Testis (tissue), 3 donors: Measurements from ENCODE around the gene SPAG17. TPM values are rescaled to one million over a fixed set of nuclear protein-coding genes. Genes with fewer than 3 reads are reported as not detected.

Source experiments
- DNase-seq: peaks from one replicate; pipeline ENCODE4 v3.0.0-alpha.2; 2019
- H3K27ac ChIP-seq, 2 donors: fragments of 200-600 bp; sonication (generic); one replicate each; pipeline ENCODE4 v1.5.1; 2019
- H3K27me3 ChIP-seq: fragments of 200-600 bp; sonication (generic); one replicate; pipeline ENCODE4 v1.5.1; 2019
- H3K36me3 ChIP-seq: fragments of 200-600 bp; sonication (generic); one replicate; pipeline ENCODE4 v1.5.1; 2017; ENCODE audit warnings: low read depth; ENCODE audit errors: missing control alignments
- H3K4me1 ChIP-seq: fragments of 200-600 bp; sonication (generic); one replicate; pipeline ENCODE4 v1.5.1; 2019
- H3K4me3 ChIP-seq, 2 donors: fragments of 200-600 bp; sonication (generic); one replicate each; pipeline ENCODE4 v1.5.1; 2017 to 2019
- H3K9me3 ChIP-seq: fragments of 200-600 bp; sonication (generic); one replicate; pipeline ENCODE4 v1.5.1; 2017
- POLR2A ChIP-seq: fragments of 450-650 bp; IDR thresholded peaks from one replicate; pipeline ENCODE4 v1.6.1; 2017; ENCODE audit warnings: antibody characterized with exemption, mild to moderate bottlenecking, moderate library complexity
- WGBS, 2 donors: methylation state at CpG; one replicate each; pipeline ENCODE4 v1.1.5; 2018; 5-methylcytosine and 5-hydroxymethylcytosine counted together
- intact Hi-C: fragments of 100-400 bp; cut with DNase I; formaldehyde crosslinking; loops from one replicate; pipeline ENCODE4 v1.15.1; 2023; ENCODE audit warnings: low total_unique reads
- polyA plus RNA-seq: library from polyadenylated mRNA; stranded (reverse); fragments of 350-450 nt; fragmentation: Illumina TruSeq; extraction: RNeasy Lipid Tissue Mini Kit (QIAGEN cat#74804); gene quantifications from one replicate; pipeline ENCODE4 v1.2.3, GENCODE V29; 2014; ENCODE audit warnings: low read depth, low replicate concordance; ENCODE audit not compliant: insufficient read depth
- total RNA-seq, 2 donors: library from RNA; depleted of rRNA; stranded (reverse); fragments of >200 nt; gene quantifications; one replicate each; pipeline ENCODE4 v1.2.3, GENCODE V29; 2016
- TF ChIP-seq, protein P1 (sequence below), 3 experiments: fragments of 450-650 bp in 2 of 3; fragments of 200-600 bp in 1 of 3; sonication (generic) in 1 of 3; IDR thresholded peaks; one replicate each; pipeline ENCODE4 v1.5.1; 2016 to 2019; ENCODE audit warnings: antibody characterized with exemption in 3 of 3, mild to moderate bottlenecking in 2 of 3, moderate library complexity in 1 of 3

The SPAG17 gene
- total and polyA plus RNA-seq, 3 donors from 2014 or later: 34.6 to 95.7 (median 38.7) TPM

DNA sequence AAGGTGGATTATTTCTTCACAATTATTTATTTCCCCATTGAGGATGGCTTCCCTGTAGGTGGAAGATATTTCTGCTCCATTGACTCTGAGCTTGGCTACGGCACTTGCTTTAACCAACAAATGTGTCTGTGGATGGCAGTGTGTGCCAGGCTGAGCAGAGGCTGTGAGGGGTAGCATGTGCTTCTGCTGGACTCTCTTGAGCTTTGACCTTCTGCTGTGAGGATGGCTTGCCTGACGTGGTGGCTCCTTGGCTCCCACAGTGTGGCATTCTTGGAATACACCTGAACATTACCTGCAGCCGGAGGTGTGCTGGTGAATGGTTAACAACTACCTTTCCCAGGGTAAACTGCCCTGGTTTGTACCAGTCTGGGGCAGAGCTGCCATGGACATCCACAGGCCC, 208.6 kb downstream of the SPAG17 start:
- Histone ChIP-seq H3K4me3 (no peak overlapping the region), H3K27me3 (no peaks in the 10 kb centered on the region), H3K27ac (no peak overlapping the region), H3K4me1 (no peaks in the 10 kb centered on the region), H3K9me3 (no peaks in the 10 kb centered on the region), H3K36me3 (no peaks in the 10 kb centered on the region)
- no peak for TF ChIP-seq POLR2A
- TF ChIP-seq, protein P1, sequence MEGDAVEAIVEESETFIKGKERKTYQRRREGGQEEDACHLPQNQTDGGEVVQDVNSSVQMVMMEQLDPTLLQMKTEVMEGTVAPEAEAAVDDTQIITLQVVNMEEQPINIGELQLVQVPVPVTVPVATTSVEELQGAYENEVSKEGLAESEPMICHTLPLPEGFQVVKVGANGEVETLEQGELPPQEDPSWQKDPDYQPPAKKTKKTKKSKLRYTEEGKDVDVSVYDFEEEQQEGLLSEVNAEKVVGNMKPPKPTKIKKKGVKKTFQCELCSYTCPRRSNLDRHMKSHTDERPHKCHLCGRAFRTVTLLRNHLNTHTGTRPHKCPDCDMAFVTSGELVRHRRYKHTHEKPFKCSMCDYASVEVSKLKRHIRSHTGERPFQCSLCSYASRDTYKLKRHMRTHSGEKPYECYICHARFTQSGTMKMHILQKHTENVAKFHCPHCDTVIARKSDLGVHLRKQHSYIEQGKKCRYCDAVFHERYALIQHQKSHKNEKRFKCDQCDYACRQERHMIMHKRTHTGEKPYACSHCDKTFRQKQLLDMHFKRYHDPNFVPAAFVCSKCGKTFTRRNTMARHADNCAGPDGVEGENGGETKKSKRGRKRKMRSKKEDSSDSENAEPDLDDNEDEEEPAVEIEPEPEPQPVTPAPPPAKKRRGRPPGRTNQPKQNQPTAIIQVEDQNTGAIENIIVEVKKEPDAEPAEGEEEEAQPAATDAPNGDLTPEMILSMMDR (IDR thresholded peaks at IDR 0.05): no peak
- 80 to 83% methylated on average over 3 of the region's 3 CpGs for WGBS, 2 donors
- intact Hi-C loops: no loop called here
- no peak for DNase-seq

DNA sequence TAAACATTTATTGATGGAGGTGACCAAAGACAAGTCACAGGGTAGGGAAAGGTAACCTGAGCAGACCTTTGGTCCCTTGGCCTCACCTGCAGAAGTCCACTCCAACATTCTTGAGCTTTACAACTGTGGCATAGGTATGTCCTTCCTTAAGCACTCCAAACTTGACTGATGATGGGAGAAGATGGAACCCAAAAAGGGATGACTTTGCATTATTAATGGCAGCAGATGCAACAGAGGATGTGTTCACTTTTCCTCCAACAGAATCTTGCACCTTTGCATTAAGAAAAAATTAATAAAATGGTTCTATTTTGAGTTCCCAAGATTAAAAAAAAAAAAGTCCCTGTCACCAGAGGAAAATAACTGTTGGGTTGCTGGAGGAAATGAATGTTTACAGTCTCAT, 213.3 kb downstream of the SPAG17 start:
- H3K36me3 ChIP-seq: no peaks in the 10 kb centered on the region
- H3K4me3 ChIP-seq: no peak overlapping the region
- H3K4me1 ChIP-seq: no peaks in the 10 kb centered on the region
- H3K9me3 ChIP-seq: no peaks in the 10 kb centered on the region
- H3K27ac ChIP-seq: no peak overlapping the region
- no peak for DNase-seq
- TF ChIP-seq, protein P1 (IDR thresholded peaks at IDR 0.05): no peak
- TF ChIP-seq POLR2A: no peak
- no peaks in the 10 kb centered on the region for H3K27me3 ChIP-seq
- intact Hi-C loops: no loop called here

DNA sequence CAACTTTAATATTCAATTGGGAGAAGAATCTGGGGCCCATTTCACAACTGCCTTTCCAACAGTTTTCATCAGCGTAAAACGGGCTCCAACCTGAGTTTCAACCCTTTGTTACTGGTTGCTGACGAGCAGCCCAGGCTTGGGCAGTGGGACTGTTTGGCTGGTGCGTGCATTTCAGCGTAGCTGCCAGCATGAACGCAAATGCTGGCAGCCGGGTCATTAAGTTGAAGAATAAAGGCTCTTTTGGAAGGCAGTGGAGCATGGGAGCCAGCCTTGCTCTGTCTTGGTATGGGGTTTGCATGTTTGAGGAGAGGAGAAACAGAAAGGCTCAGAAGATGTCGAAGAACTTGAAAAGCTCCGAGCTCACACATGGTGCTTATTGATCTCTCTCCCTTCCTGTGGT, 214.8 kb downstream of the SPAG17 start:
- no peak overlapping the region for H3K4me3 ChIP-seq
- H3K36me3 ChIP-seq: no peaks in the 10 kb centered on the region
- 71 to 76% methylated on average over 9 of the region's 9 CpGs for WGBS, 2 donors
- H3K4me1 ChIP-seq: no peaks in the 10 kb centered on the region
- no peaks in the 10 kb centered on the region for H3K9me3 ChIP-seq
- no peak for DNase-seq
- intact Hi-C loops: no loop called here
- H3K27me3 ChIP-seq: no peaks in the 10 kb centered on the region
- TF ChIP-seq POLR2A: no peak
- TF ChIP-seq, protein P1 (IDR thresholded peaks at IDR 0.05): no peak
- H3K27ac ChIP-seq: no peak overlapping the region

DNA sequence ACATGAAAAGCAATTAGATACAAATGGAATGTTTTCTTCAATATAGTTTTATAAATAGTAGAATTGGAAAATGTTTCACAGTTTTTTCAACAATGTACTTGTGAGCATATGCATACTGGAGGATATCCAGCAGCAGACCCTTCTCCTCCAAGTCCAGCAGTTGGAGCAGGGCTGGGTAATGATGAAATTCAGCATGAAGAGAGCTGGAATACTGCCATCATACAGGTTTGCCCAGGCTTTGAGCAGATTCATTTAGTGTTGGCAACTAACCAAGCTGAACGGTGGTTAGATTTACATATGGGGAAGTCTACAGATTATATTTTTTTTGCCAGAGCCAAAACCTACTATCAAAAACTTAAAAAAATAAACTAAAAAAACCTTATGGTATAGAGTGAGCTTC, 217.1 kb downstream of the SPAG17 start:
- DNase-seq: no peak
- no peaks in the 10 kb centered on the region for H3K4me1 ChIP-seq
- WGBS, 2 donors: 14 to 34% methylated on average over 1 of the region's 1 CpG
- no peaks in the 10 kb centered on the region for H3K36me3 ChIP-seq
- intact Hi-C loops: no loop called here
- no peak overlapping the region for H3K27ac ChIP-seq
- no peaks in the 10 kb centered on the region for H3K9me3 ChIP-seq
- TF ChIP-seq, protein P1 (IDR thresholded peaks at IDR 0.05): no peak
- no peak for TF ChIP-seq POLR2A
- no peaks in the 10 kb centered on the region for H3K27me3 ChIP-seq
- H3K4me3 ChIP-seq: no peak overlapping the region

DNA sequence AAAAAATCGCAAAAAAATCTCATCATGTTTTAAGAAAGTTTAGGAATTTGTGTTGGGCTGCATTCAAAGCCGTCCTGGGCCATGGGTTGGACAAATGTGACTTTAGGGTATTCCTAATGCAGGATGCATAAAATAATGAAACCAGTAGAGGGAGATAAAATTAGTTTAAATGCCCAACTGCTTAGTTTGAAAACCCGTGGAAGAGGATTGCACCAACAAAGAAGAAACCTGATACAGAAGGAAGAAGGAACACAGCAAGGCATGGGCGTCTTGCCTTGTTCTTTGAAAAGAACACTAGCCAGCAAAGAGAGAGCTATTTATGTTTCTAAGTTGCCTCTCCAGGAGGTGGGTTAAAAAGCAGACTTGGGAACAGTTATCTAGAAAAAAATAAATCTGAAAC, 217.6 kb downstream of the SPAG17 start:
- 52 to 62% methylated on average over 4 of the region's 4 CpGs for WGBS, 2 donors
- no peaks in the 10 kb centered on the region for H3K9me3 ChIP-seq
- no peak for TF ChIP-seq POLR2A
- TF ChIP-seq, protein P1 (IDR thresholded peaks at IDR 0.05): peak in 1 of 3 experiments; percentile 17
- H3K4me1 ChIP-seq: no peaks in the 10 kb centered on the region
- no peaks in the 10 kb centered on the region for H3K36me3 ChIP-seq
- H3K27me3 ChIP-seq: no peaks in the 10 kb centered on the region
- no peak overlapping the region for H3K27ac ChIP-seq
- no peak for DNase-seq
- no peak overlapping the region for H3K4me3 ChIP-seq
- intact Hi-C loops: no loop called here
